OCI-LY3 (cell line): ENCODE results near the gene PTPRD.

Source experiments
- EZH2phosphoT487 ChIP-seq: fragments of 200-600 bp; shearing (Covaris generic); IDR thresholded peaks from 2 replicates; pipeline ENCODE4 v1.6.1; 2018; ENCODE audit warnings: antibody characterized with exemption, mixed run types, low read depth
- TF ChIP-seq, protein P1 (sequence below): fragments of 200-600, 300-600 bp; sonication (generic); IDR thresholded peaks from 2 replicates; pipeline ENCODE4 v1.5.1; 2014; ENCODE audit warnings: antibody characterized with exemption, low read length, low read depth

DNA sequence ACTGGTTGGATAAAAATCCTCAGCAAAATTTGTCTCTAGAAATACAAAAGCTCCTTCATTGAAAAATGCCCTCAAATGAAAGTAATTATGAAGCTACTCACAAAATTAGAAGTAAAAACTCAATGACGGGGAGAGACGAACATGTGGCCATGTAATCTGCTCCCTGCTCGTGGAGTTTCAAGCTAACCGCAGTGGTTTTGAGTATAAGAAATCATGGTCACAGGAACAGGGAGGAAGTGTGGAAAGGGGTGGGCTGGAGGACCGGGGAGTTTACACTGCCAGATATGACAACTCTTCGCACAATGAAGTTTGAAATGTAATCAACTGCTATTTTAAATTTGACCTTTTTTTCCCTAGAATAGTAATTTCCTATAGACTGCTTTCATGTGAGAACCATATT is 2047.8 kb downstream of the PTPRD start:
- no peak for TF ChIP-seq EZH2phosphoT487
- TF ChIP-seq, protein P1, sequence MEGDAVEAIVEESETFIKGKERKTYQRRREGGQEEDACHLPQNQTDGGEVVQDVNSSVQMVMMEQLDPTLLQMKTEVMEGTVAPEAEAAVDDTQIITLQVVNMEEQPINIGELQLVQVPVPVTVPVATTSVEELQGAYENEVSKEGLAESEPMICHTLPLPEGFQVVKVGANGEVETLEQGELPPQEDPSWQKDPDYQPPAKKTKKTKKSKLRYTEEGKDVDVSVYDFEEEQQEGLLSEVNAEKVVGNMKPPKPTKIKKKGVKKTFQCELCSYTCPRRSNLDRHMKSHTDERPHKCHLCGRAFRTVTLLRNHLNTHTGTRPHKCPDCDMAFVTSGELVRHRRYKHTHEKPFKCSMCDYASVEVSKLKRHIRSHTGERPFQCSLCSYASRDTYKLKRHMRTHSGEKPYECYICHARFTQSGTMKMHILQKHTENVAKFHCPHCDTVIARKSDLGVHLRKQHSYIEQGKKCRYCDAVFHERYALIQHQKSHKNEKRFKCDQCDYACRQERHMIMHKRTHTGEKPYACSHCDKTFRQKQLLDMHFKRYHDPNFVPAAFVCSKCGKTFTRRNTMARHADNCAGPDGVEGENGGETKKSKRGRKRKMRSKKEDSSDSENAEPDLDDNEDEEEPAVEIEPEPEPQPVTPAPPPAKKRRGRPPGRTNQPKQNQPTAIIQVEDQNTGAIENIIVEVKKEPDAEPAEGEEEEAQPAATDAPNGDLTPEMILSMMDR: no peak
